K562 (cell line): ENCODE data around the gene PTTG1IP.

Experiments
- CBX8 ChIP-seq: fragments of 200-600 bp; sonication (generic); IDR thresholded peaks from 2 replicates; pipeline ENCODE4 v1.6.1; 2012; ENCODE audit warnings: borderline replicate concordance, mixed run types, low read depth, mild to moderate bottlenecking, moderate library complexity, mixed read lengths, low read length, control low read depth, inconsistent platforms; ENCODE audit not compliant: poor library complexity, severe bottlenecking; ENCODE audit errors: extremely low read depth
- CTCF ChIP-seq, 3 experiments: IDR thresholded peaks in 2 of 3; conservative IDR thresholded peaks in 1 of 3; 2 replicates each; pipeline ENCODE4 v1.5.1; 2011 to 2012; ENCODE audit warnings: low read length in 3 of 3, mild to moderate bottlenecking in 3 of 3, control low read depth in 2 of 3, improper control_type of control experiment in 1 of 3, inconsistent platforms in 1 of 3, low read depth in 1 of 3, mixed read lengths in 1 of 3, moderate library complexity in 1 of 3; ENCODE audit not compliant: insufficient read depth in 2 of 3
- KDM1A ChIP-seq, 2 experiments: fragments of 450-650 bp; IDR thresholded peaks; 2 replicates each; pipeline ENCODE4 v1.6.1; 2016; ENCODE audit warnings: mild to moderate bottlenecking in 2 of 2
- MAZ ChIP-seq, 2 experiments: fragments of 450-650 bp in 1 of 2; sonication (generic) in 1 of 2; formaldehyde crosslinking; IDR thresholded peaks in 1 of 2; conservative IDR thresholded peaks in 1 of 2; 2 replicates each; pipeline versions ENCODE4 v1.4.0 to v1.5.0; 2020; ENCODE audit warnings: mild to moderate bottlenecking in 1 of 2, missing genetic modification reagents in 1 of 2
- NRF1 ChIP-seq, 2 experiments: fragments of 450-650 bp; IDR thresholded peaks in 1 of 2; conservative IDR thresholded peaks in 1 of 2; 2 replicates each; pipeline ENCODE4 v1.6.1; 2014; ENCODE audit warnings: mild to moderate bottlenecking in 2 of 2
- ZNF398 ChIP-seq: fragments of 250-450 bp; sonication (Bioruptor Pico); IDR thresholded peaks from 2 replicates; pipeline ENCODE4 v1.8.0; 2021; ENCODE audit warnings: moderate library complexity, mild to moderate bottlenecking, inconsistent platforms

- TF ChIP-seq CBX8 (no peak), ZNF398 (no peak), MAZ (CRISPR knock-in tag; conservative IDR thresholded peaks at IDR 0.05 in 1 of 2, IDR thresholded peaks at IDR 0.05 in 1 of 2) (no peak), NRF1 (conservative IDR thresholded peaks at IDR 0.05 in 1 of 2, IDR thresholded peaks at IDR 0.05 in 1 of 2) (no peak), CTCF (IDR thresholded peaks at IDR 0.05 in 2 of 3, conservative IDR thresholded peaks at IDR 0.05 in 1 of 3; ENCODE audit: insufficient read depth in 2 of 3, low read depth in 1 of 3, low read length in 3 of 3) (no peak), KDM1A (IDR thresholded peaks at IDR 0.05) (no peak)
Measured at GRCh38 chr21:44844256-44844655, 29.2 kb downstream of the PTTG1IP start.
